Ishikawa (cell line): ENCODE data around the gene GLIS1.

Experiments used
- CEBPB ChIP-seq: IDR thresholded peaks from 2 replicates; pipeline ENCODE4 v1.6.1; 2012
- CREB1 ChIP-seq: IDR thresholded peaks from 2 replicates; pipeline ENCODE4 v1.6.1; 2012; ENCODE audit warnings: low read depth
- EGR1 ChIP-seq: IDR thresholded peaks from 2 replicates; pipeline ENCODE4 v1.6.1; 2012
- EP300 ChIP-seq: IDR thresholded peaks from 2 replicates; pipeline ENCODE4 v1.6.1; 2012; ENCODE audit warnings: borderline replicate concordance
- FOXM1 ChIP-seq: IDR thresholded peaks from 2 replicates; pipeline ENCODE4 v1.6.1; 2012; ENCODE audit warnings: low read depth, borderline replicate concordance
- NFIC ChIP-seq: IDR thresholded peaks from 2 replicates; pipeline ENCODE4 v1.6.1; 2012
- RAD21 ChIP-seq: IDR thresholded peaks from 2 replicates; pipeline ENCODE4 v1.6.1; 2012; ENCODE audit warnings: low read depth
- TAF1 ChIP-seq: IDR thresholded peaks from 2 replicates; pipeline ENCODE4 v1.6.1; 2012; ENCODE audit warnings: low read depth, mild to moderate bottlenecking
- TCF12 ChIP-seq: IDR thresholded peaks from 2 replicates; pipeline ENCODE4 v1.6.1; 2012; ENCODE audit warnings: low read depth
- TEAD4 ChIP-seq: IDR thresholded peaks from 2 replicates; pipeline ENCODE4 v1.6.1; 2012
- ZBTB7A ChIP-seq: IDR thresholded peaks from 2 replicates; pipeline ENCODE4 v1.6.1; 2012; ENCODE audit warnings: low read depth
- TF ChIP-seq, protein P1 (sequence below): IDR thresholded peaks from 2 replicates; pipeline ENCODE4 v1.6.1; 2012
- TF ChIP-seq, protein P2 (sequence below): IDR thresholded peaks from 2 replicates; pipeline ENCODE4 v1.6.1; 2012
- TF ChIP-seq, protein P3 (sequence below): IDR thresholded peaks from 2 replicates; pipeline ENCODE4 v1.6.1; 2012; ENCODE audit warnings: low read depth, mild to moderate bottlenecking

Gene GLIS1

DNA sequence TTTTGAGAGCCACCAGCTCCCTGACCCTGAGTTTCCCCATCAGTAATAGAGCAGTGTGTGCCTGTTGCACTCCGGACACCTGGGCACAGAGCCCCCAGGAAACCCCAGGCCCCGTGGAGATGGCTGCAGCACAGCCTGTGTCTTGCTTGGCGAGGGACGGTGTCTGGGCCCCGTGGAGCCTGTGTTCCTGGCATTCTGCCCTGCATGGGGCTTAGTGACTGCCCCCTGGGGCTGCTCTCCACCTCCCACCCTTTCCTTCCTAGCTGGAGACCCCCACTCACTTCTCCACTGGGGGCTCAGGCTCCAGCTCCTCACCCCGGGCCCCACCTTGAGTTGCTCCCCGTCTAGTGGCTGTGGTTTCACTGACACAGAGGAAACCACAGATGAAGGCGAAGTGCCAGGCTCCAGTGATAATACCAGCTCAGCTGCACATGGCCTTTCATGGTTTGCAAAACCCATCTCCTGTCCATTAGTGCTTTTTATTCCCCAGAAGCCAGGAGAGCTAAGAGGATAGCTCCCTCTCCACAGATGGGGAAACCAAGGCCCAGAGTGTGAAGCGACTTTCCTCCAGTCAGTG is 240.3 kb downstream of the GLIS1 start:
- TF ChIP-seq, protein P1, sequence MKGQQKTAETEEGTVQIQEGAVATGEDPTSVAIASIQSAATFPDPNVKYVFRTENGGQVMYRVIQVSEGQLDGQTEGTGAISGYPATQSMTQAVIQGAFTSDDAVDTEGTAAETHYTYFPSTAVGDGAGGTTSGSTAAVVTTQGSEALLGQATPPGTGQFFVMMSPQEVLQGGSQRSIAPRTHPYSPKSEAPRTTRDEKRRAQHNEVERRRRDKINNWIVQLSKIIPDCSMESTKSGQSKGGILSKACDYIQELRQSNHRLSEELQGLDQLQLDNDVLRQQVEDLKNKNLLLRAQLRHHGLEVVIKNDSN, result no peak

DNA sequence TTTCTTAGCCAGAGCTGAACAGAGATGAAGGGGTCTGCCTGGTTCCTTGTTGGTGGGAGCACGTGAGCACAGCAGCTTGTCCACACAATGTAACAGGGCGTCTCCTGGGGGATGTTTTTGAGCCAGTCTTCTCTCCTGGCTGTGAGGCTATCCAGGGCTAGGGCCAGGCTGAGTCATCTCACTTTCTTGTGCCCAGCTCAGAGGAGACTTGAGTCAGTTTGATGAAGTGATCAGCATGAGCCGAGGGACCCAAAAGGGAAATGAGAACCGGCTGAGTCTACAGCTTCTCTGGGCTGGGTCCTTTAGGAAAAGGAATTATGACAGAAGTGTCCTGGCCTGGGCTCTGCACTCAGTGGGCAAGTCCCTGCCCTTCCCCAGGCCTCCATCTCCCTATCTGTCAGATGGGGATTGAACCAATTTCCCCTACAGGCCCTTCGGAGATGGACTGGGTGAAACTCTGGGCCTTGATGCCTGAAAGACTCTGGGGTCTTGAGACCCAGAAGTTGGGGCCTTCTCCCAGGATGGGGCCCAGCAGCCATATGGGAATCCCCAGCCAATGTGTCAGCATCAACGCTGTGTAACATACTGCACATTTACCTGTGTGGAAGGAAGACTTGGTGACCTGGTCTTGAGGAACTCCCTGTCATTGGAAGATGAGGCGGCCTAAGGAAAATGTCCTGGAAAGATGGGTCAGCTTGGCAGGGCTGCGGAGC is 243.2 kb downstream of the GLIS1 start:
- TF ChIP-seq EP300, result no peak
- TF ChIP-seq CEBPB, result no peak
- no peak for TF ChIP-seq TAF1
- no peak for TF ChIP-seq NFIC

DNA sequence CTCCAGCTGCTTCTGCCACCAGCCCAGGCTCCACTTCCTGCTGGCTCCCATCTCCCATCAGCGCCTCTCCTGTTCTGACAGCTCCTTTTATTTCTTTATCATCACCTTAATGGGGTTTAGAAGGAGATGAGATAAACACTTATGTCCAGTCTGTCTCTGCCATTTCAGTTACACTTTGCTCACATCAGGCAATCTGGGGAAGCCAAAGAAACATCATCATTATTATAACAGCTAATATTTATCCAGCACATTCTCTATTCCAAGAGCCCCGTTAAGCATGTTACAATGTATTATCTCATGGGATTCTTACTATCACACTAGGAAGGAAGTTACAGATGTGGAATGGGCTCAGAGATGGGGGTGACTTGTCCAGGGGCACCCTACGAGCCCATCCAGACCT is 248.6 kb downstream of the GLIS1 start:
- TF ChIP-seq EGR1 (no peak), TAF1 (no peak), CREB1 (no peak), TCF12 (no peak), NFIC (no peak), ZBTB7A (no peak), EP300 (no peak), CEBPB (no peak)
- TF ChIP-seq, protein P2, sequence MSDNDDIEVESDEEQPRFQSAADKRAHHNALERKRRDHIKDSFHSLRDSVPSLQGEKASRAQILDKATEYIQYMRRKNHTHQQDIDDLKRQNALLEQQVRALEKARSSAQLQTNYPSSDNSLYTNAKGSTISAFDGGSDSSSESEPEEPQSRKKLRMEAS, result no peak
- TF ChIP-seq, protein P1, result no peak
- TF ChIP-seq, protein P3, sequence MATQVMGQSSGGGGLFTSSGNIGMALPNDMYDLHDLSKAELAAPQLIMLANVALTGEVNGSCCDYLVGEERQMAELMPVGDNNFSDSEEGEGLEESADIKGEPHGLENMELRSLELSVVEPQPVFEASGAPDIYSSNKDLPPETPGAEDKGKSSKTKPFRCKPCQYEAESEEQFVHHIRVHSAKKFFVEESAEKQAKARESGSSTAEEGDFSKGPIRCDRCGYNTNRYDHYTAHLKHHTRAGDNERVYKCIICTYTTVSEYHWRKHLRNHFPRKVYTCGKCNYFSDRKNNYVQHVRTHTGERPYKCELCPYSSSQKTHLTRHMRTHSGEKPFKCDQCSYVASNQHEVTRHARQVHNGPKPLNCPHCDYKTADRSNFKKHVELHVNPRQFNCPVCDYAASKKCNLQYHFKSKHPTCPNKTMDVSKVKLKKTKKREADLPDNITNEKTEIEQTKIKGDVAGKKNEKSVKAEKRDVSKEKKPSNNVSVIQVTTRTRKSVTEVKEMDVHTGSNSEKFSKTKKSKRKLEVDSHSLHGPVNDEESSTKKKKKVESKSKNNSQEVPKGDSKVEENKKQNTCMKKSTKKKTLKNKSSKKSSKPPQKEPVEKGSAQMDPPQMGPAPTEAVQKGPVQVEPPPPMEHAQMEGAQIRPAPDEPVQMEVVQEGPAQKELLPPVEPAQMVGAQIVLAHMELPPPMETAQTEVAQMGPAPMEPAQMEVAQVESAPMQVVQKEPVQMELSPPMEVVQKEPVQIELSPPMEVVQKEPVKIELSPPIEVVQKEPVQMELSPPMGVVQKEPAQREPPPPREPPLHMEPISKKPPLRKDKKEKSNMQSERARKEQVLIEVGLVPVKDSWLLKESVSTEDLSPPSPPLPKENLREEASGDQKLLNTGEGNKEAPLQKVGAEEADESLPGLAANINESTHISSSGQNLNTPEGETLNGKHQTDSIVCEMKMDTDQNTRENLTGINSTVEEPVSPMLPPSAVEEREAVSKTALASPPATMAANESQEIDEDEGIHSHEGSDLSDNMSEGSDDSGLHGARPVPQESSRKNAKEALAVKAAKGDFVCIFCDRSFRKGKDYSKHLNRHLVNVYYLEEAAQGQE, result no peak

DNA sequence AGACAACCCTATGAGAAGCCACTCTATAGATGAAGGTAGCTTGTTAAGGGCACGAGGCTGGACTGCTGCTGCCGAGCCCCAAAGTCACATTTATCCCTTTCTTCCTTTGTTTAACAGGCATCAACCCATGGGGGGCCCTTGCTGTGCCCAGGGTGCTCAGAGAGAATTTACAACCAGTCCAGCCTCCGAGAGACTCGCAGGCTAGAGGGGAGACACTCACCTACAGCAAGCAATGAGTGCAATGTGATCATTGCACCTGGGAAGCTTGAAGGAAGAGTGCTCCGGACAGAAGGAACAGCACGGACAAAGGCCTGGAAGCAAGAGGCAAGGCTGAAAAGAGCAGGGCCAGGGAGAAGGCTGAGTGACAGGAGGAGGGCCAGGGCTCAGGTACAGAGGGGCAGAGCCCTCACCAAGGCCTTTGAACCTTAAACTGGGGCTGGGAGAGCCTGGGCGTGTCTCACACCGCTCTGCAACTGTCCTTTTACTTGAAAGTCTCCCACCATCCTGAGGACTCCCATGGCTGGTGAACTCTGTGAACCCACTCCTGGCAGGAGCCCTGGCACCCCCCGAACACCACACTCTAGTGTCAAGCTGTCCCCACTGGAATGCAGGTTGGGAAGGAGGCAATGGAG is 252.5 kb downstream of the GLIS1 start:
- TF ChIP-seq, protein P1, result no peak
- TF ChIP-seq TEAD4 (no peak), CEBPB (no peak), NFIC (no peak), FOXM1 (no peak), ZBTB7A (no peak), CREB1 (no peak), RAD21 (no peak), TAF1 (no peak)
- TF ChIP-seq, protein P3, result no peak

DNA sequence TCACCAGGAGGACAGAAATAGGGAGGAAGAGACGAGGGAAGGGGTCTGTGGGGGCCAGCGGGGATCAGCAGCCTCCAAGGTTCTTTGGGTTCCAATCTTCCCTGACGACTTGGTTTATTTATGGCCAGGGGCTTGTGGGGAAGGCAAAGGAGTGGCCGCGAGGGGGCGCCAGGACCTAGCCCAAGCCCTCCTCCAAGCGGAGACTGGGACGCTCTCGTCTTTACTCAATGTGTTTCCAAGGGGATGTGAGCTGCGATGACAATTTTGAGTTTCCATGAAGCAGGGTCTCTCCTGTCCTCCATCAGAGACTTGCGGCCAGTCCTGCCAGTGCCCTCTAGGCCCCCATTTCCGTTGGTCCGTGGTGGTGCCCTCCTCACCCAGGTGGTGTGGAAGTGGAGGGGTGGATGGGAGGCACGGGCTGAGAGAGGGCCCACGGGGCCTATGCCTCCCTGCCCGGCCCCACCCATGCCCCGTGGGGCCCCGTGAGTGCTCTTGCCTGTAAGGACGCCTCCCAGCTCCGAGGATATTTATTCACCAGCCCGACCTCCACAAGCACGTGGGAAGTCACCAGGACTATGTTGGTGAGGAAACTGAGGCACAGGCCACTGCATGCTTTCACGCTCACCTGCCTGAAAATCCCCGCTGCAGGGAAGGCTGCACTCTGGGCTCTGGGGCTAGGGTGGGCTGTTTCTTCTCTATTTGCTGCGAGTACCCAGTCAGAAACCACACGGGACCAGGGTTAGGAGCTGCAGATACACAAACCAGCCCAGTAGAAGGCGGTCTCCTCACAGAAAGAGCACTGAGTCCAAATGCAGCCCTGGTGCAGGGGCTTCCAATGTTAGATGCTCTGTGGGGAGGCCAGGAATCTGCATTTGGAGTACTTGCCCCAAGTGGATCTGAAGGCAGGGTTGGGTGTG is 253.2 kb downstream of the GLIS1 start:
- TF ChIP-seq RAD21, result peak; percentile 98
- TF ChIP-seq CREB1, result no peak
